Stimulated activated CD4-positive, alpha-beta T cell treated with anti-CD3 and anti-CD28 coated beads, Interleukin-2, amount 100 ng/mL, for 4 hours (primary cell): ENCODE measurements around the gene UBL4B.

Experiments
- DNase-seq: peaks from one replicate; pipeline ENCODE4 v3.0.0-alpha.2; 2020; ENCODE audit warnings: low read depth

The UBL4B gene

GRCh38 chr1:110158261-110158660 is 46.0 kb downstream of the UBL4B start:
- no peak for DNase-seq

DNA sequence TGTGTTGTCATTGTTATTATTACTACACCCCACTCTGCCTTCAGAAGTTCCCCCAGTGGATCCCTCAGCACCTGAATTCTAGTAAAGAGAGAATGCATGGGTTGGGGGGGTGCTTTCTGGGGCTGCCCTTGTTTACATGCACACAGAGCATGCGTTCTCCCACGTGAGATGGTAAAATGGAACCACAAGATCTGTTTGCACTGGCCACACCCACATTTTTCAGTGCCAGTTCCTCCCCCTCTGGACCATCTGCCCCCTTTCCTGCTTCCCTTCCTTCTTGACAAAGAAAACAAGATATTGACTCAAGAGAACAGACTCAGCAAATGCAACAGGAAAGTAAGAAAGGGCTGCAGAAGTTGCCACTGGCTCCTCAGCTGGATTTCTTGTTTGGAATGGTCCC is 46.9 kb downstream of the UBL4B start:
- no peak for DNase-seq

- no peak for DNase-seq
Observed at GRCh38 chr1:110160538-110161100, 48.4 kb downstream of the UBL4B start.

GRCh38 chr1:110161165-110161564 is 48.9 kb downstream of the UBL4B start:
- DNase-seq = no peak

GRCh38 chr1:110161849-110162248 is 49.6 kb downstream of the UBL4B start:
- no peak for DNase-seq
